ENCODE results near the gene MED15.

- TF ChIP-seq, protein P1, sequence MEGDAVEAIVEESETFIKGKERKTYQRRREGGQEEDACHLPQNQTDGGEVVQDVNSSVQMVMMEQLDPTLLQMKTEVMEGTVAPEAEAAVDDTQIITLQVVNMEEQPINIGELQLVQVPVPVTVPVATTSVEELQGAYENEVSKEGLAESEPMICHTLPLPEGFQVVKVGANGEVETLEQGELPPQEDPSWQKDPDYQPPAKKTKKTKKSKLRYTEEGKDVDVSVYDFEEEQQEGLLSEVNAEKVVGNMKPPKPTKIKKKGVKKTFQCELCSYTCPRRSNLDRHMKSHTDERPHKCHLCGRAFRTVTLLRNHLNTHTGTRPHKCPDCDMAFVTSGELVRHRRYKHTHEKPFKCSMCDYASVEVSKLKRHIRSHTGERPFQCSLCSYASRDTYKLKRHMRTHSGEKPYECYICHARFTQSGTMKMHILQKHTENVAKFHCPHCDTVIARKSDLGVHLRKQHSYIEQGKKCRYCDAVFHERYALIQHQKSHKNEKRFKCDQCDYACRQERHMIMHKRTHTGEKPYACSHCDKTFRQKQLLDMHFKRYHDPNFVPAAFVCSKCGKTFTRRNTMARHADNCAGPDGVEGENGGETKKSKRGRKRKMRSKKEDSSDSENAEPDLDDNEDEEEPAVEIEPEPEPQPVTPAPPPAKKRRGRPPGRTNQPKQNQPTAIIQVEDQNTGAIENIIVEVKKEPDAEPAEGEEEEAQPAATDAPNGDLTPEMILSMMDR (conservative IDR thresholded peaks at IDR 0.05; ENCODE audit: low read length), result no peak
- no peak for TF ChIP-seq EZH2phosphoT487 (IDR thresholded peaks at IDR 0.05; ENCODE audit: borderline replicate concordance)
Measured at GRCh38 chr22:20571078-20571503, 63.7 kb downstream of the MED15 start.
